Stimulated activated CD8-positive, alpha-beta memory T cell treated with anti-CD3 and anti-CD28 coated beads, Interleukin-15, amount 100 ng/mL, for 4 hours (primary cell): ENCODE data around the gene COG2.

ENCODE experiments used
- DNase-seq, 2 donors: peaks; one replicate each; pipeline ENCODE4 v3.0.0-alpha.2; 2020; ENCODE audit warnings: low read depth in 2 of 2

COG2 gene

GRCh38 chr1:230700132-230700531, 57.9 kb downstream of the COG2 start:
- DNase-seq: no peak

- no peak for DNase-seq
Measured at GRCh38 chr1:230701434-230701833, 59.2 kb downstream of the COG2 start.

- no peak for DNase-seq
Measured at GRCh38 chr1:230701895-230702768, 59.9 kb downstream of the COG2 start.

GRCh38 chr1:230702934-230703678, 60.8 kb downstream of the COG2 start:
- no peak for DNase-seq

GRCh38 chr1:230703679-230704385, 61.6 kb downstream of the COG2 start:
- DNase-seq: no peak

GRCh38 chr1:230704830-230705229, 62.5 kb downstream of the COG2 start:
- no peak for DNase-seq

- no peak for DNase-seq
Measured at GRCh38 chr1:230705289-230706019, 63.2 kb downstream of the COG2 start.

GRCh38 chr1:230706020-230706699, 63.9 kb downstream of the COG2 start:
- no peak for DNase-seq

- DNase-seq: no peak
Measured at GRCh38 chr1:230706887-230707731, 64.8 kb downstream of the COG2 start.

GRCh38 chr1:230707732-230708630, 65.7 kb downstream of the COG2 start:
- DNase-seq: no peak

- no peak for DNase-seq
Measured at GRCh38 chr1:230708631-230709580, 66.6 kb downstream of the COG2 start.

- DNase-seq: no peak
Measured at GRCh38 chr1:230709619-230710542, 67.6 kb downstream of the COG2 start.

GRCh38 chr1:230710543-230710904, 68.2 kb downstream of the COG2 start:
- no peak for DNase-seq

GRCh38 chr1:230711245-230711644, 69.0 kb downstream of the COG2 start:
- no peak for DNase-seq

GRCh38 chr1:230712470-230712942, 70.2 kb downstream of the COG2 start:
- DNase-seq: no peak

GRCh38 chr1:230713138-230713537, 70.9 kb downstream of the COG2 start:
- DNase-seq: no peak

GRCh38 chr1:230713547-230713914, 71.2 kb downstream of the COG2 start:
- DNase-seq: no peak
